Activated CD4-positive, CD25-positive, alpha-beta regulatory T cell treated with anti-CD3 and anti-CD28 coated beads, Interleukin-2, amount 50 U/mL, for 16 hours (primary cell): ENCODE results near the gene SETBP1.

ENCODE experiments used
- DNase-seq: peaks from one replicate; pipeline ENCODE4 v3.0.0-alpha.2; 2020; ENCODE audit warnings: low read depth, low spot score

Gene SETBP1

DNA sequence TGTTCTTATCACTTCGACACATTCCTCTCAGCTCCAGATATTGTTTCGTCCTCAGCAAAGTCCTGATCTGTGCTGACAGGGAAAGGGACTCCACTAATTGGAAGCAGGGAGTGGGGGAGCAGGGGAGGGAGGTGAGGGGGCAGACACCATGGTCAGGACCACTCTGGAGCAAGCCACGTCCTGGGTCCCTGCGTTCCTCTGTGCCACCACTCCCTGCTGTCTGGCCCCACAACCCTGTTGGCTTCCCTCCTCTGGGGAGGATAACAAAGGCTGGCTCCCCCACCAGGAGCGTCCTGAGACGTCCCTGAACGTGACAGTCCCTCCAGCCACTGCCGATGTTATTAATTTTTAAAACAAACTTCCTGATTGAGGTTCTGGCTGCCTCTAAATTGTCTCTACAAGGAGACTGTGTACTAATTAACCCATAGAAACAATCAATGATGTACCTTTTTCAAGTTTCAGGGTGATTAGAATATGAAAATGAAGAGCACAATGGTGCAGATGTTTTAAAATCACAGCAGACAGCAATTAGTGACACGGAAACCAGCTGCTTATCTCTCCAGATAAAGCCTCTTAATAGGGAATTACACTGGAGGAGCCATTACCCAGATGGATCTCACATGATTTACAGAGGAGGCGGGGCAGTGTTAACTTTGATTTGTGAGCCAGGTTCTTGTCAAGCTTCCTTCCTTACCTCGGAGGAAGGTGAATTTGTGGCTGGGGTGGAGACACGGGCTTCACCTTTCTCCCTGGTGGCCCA lies 257.5 kb downstream of the SETBP1 start:
- DNase-seq = no peak

DNA sequence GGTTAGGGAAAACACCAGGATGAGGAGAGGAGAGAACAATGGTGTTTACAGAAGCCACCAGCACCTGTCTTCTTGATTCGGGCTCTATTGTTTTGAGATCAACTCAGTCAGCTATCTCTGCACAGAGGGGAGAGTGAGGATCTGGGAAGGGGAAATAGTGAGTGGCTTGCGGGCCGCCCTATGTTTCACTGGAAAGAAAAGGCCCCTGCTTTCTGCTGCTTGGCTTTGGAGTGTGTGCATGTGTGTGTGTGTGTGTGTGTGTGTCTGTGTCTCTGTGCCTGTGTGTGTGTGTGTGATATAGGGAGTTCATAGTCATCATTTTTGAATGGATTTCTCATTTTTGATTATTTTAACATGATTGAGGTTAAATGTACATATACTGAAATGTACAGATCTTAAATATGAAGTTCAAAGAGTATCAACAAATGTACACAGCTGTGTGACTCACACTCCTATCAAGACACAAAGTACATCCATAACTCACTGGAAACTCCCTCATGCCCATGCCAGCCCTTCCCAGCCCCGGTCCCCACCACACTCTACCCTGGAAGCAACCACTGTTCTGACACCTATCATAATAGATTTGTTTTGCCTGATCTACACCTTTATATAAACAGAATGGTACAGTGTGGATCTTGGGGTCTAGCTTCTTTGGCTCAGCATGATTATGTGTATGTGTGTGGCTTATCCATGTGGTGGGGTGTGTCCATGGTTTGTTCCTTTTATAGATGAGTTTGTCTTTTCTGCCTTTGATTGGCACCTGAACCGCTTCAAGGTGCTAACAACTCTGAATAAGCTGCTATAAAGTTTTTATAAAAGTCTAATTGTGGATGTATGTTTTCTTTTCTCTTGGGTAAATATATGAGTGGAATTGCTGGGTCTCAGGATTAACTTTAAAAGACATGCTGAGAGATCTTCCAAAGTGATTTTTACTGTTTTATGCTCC lies 258.3 kb downstream of the SETBP1 start:
- DNase-seq = no peak

DNA sequence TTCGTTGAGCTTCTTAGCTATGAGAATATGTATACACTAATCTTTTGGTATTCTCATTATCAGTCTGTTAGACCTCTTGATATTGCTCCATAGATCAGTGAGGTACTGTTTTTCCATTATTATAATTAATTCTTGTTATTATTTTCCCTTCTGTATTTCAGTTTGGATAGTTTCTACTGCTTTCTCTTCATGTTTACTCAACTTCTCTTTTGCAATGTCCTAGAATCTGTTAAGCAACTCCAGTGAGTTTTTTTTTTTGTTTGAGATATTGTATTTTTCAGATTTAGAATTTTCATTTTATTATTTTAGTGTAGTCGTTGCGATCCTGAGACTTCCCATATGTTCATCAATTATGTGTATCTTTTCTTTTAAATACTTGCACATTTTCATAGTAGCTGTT lies 260.8 kb downstream of the SETBP1 start:
- no peak for DNase-seq

DNA sequence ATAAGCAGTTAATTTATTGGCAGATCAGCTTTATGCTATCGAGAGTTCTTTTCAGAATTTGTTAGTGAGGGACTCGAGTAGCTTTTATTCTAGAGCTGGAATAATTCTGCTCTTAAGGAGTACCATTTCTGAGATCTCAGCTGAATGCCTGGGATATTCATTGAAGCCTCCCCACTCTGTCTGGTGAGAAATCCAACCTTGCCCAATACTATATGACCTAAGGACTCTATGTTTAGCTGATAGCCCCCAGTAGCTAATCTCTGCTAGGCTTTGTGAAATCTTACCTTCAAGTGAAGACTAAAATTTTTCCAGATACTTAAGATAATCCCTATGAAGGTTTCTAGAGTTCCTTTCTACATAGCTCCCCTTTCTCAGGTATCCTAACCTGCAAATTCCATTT lies 261.4 kb downstream of the SETBP1 start:
- no peak for DNase-seq

DNA sequence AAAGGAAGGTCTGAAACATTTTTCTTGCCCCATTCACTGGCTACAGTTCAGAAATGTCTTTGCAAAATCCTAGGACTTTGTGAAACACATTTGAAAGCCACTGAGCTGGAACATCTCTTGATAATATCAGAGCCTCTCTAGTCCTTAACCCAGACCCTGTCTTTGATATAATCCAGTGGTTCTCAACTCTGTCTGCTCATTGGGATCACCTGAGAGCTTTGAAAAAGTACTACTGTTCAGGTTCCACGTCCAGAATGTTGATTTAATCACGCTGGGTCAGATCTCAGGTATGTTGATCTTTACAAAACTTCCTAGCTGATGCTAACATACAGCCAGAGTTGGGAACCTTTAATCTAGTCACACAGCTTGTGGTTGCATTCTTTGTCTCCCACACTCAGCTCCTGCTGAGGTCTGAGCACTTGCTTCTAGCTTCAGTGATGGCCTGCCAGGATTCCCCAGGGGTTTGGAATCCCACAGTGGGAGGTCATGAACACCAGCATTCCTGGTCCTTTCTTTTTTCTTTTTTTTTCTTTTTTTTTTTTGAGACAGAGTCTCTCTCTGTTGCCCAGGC lies 262.7 kb downstream of the SETBP1 start:
- DNase-seq = no peak

DNA sequence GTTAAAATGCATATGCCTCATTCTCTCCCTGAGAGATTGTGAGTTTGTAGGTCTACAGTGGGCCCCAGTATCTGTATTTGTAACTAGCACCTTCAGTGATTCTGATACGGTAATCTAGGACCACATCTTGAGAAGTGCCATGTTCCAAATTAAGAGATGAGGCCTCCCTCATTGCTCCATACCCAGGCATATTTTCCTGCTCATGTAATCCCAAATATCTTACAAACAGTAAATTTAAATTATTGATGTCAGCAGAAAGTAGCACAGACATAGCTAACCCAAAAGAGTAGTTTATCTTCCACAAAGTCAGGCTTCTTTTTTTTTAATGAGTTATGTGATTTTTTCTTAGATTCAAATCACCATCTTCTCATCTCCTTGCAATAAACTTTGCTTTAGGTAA lies 263.8 kb downstream of the SETBP1 start:
- DNase-seq = no peak

DNA sequence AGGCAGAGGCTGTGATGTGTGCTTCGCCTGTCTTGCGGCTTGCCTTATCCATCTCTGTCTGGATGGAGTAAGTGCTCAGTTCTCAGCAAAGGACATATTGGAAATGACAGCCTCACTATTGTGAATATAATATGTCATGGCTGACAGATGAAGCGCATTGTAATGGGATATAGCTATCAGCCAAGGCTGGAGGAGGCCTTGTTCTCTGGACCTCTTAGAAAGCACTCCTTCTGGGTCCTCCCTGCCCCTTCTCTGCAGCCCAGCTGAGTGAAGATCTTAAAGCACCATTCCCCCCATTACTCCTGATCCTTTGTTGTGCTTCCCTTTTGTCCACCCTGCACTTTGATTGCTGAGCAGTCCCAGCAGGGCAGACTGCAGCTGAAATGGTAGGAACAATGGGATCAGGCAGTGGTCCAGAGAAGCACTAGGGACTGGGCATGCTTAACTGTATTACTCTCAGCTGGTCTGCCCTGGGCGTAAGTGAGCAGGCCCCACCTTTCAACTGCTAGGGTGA lies 265.3 kb downstream of the SETBP1 start:
- DNase-seq = no peak

DNA sequence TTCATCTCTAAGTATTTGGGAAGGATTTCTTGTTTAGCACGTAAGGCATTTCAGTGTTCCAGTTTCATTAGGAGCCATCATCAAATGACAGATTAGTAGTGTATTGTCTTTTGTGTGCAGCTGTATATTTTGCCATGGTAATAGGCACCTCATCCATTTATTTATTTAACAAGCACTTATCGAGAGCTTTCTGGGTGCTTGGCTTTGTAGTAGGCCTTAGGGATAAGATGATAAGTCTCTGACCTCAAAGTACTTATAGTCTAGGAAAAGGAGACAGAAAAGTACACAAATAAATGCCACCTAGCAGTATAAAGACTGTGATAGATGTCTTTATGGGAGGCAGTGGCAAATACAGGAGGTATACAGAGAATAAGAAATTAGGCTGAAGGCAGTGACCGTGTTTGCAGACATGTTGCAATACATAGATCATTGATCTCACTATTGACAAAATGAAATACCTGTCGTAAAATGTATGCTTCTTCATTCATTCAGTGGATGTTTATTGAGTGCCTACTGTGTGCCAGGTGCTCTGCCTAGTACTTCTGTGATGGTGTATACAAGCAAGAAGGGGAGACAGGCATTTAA lies 265.9 kb downstream of the SETBP1 start:
- no peak for DNase-seq

DNA sequence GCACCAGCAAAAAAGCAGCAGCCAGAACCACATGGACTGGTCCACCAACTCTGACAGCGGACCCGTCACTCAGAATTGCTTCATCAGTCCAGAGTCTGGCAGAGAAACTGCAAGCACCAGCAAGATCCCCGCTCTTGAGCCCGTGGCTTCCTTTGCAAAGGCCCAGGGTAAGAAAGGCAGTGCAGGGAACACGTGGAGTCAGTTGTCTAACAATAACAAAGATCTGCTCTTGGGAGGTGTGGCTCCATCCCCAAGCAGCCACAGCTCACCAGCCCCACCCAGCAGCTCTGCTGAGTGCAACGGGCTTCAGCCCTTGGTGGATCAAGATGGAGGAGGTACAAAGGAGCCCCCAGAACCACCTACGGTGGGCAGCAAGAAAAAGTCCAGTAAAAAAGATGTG lies 269.3 kb downstream of the SETBP1 start:
- no peak for DNase-seq

DNA sequence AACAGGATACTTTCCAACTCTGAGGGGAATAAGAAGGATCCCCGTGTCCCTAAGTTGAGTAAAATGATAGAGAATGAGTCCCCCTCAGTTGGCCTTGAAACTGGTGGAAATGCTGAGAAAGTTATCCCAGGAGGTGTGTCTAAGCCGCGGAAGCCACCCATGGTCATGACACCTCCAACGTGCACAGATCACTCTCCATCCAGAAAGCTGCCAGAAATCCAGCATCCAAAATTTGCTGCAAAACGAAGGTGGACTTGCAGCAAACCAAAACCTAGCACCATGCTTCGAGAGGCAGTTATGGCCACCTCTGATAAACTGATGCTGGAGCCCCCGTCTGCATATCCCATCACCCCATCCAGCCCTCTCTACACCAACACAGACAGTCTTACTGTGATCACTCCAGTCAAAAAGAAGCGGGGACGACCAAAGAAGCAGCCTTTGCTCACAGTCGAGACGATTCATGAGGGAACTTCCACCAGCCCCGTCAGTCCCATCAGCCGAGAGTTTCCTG lies 270.1 kb downstream of the SETBP1 start:
- DNase-seq = no peak

DNA sequence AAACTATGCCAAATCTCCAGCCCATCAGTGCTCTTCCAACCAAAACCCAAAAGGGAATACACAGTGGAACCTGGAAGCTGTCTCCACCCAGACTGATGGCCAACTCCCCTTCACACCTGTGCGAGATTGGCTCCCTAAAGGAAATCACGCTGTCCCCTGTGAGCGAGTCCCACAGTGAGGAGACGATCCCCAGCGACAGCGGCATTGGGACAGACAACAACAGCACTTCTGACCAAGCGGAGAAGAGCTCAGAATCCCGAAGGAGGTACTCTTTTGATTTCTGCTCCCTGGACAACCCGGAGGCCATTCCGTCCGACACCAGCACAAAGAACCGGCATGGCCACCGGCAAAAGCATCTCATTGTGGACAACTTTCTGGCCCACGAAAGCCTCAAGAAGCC lies 271.1 kb downstream of the SETBP1 start:
- DNase-seq = no peak

DNA sequence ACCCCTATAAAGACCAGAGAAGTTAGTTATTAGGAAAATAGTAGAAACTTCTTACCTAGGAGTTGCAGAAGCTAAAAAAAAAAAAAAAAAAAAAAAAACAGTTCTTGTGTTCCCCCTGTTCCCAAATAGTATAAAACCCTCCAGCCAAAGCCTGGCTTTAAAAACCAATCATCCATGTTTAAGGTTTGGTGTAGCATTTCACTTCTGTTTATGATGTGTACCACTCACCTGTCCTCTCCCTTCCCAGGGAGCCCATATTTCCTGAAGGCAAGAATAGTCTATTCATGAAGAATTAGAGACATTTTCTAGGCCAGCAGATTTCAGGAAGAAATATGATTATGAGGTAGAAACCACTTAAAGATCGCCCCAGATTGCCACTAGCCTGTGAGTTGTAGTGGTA lies 273.6 kb downstream of the SETBP1 start:
- DNase-seq = no peak

DNA sequence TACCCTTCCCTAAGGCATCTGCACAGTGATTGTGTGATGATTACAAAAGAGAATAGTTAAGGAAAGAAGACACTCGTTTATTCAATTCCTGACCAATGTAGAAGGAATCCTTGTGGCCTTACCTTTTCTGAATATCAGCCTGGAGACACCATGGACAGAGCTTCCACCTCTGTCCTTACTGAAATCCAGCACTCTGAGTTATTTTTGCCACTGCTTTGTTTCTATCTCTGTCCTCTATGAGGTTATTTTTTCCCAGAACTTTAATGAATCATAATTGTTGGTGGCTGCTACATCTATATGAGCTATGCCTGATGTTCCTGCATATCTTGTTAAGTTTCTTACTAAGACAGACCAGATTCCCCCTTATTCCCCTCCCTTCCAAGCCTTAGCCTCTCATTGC lies 275.1 kb downstream of the SETBP1 start:
- DNase-seq = no peak

DNA sequence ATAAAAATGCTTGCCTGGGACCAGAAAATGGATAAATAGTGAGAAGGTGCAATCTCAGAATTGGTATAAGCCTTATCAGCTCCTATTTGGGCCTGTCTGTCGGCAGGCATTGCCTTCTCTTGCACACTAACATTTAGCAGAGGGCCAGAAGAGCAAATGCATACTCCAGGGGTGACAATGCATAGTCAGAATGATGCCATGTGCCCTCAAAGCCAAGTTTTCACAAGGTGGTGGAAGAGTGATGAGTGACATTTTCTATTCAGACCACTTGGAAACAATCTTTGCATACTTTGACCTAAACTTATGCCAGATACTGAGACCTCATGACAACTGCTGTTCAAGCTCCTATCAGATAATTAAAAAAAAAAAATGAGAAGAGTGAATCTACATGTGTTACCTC lies 276.3 kb downstream of the SETBP1 start:
- no peak for DNase-seq

DNA sequence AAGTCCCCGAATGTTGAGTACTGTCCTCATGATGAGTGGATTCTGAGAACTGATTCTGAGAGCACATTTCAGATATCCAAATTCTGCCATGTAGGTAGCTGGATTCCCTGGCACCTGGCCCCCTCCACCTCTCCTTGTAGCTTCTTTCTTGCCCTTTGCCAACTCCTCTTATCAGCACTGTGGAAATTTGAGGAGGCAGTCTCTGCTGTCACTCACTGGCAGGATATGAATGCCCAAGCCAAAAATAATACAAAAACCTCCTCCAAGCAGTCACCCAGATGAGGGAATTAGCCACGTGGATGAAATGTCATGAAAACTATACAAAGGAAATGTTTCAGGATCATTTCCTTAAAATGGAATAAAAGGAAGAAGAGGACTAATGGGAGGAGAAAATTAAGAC lies 276.8 kb downstream of the SETBP1 start:
- no peak for DNase-seq

DNA sequence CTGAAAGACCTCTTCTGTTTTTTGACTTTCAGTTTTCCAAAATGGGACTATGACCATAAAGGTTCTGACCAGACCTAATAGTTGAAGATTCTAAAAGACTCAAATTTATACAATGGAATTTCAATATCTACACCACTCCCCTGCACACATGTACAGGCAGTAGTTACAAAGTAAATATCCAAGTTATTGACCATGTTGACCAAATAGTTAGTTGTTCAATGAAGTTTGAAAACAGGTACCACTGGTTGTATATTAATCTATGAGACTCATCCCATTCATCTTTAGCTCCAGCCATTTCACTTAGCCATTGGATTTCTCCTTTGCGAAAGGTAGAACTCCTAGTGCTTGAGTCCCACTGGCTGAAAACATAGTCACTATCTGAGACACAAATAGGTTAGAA lies 277.4 kb downstream of the SETBP1 start:
- no peak for DNase-seq

DNA sequence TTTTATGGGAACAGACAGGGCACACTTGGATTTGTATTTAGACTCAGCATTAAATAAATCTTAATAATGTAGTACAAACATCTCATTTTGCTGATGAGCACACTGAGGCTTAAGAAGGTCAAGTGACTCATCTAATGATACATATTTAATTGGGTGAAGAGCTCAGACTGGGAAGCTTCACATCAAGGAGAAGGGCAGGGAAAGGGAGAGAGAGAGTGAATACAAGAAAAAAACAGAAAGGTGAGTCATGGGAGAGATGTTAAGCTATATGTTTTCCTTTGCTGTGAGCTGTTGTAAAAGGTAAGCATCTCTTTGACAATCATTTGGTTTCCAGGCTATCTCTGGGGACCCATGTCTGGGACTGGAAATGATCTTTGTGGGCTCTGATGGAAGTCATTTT lies 277.8 kb downstream of the SETBP1 start:
- no peak for DNase-seq

DNA sequence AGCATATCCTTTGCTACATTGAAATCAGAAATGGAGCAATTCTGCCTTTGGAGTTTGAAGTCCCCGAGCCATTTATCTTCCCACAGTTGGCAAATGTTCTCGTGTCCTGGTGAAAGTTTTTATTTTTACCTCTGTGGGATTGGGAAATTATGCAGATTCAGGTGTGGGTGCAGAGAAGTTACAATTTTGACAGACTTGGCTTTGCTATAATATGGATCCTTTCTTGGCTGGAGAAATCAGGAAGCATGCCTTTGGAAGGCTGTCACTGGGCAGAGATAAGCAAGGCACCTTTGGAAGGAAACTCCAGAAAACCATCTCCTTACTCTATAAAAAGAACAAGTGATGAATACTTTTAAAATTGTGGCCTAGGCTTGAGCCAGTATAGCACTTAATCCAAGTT lies 278.3 kb downstream of the SETBP1 start:
- no peak for DNase-seq

DNA sequence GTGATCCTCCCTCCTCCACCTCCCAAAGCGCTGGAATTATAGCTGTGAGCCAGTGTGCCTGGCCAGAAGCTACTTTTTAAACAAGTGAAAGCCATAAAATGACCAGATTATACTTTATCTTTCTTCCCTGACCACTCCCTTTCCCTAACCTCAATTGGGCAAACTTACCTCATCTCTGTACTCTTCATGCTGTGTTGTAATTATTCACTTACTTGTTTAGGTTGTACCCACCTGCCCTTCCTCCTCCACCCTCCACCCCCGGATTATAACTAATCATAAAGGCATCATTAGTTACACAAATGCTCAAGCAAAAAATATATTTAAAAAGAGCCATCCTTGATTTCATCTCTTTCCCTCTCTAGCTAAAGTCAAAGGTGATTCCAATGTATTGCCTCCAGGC lies 279.9 kb downstream of the SETBP1 start:
- no peak for DNase-seq

DNA sequence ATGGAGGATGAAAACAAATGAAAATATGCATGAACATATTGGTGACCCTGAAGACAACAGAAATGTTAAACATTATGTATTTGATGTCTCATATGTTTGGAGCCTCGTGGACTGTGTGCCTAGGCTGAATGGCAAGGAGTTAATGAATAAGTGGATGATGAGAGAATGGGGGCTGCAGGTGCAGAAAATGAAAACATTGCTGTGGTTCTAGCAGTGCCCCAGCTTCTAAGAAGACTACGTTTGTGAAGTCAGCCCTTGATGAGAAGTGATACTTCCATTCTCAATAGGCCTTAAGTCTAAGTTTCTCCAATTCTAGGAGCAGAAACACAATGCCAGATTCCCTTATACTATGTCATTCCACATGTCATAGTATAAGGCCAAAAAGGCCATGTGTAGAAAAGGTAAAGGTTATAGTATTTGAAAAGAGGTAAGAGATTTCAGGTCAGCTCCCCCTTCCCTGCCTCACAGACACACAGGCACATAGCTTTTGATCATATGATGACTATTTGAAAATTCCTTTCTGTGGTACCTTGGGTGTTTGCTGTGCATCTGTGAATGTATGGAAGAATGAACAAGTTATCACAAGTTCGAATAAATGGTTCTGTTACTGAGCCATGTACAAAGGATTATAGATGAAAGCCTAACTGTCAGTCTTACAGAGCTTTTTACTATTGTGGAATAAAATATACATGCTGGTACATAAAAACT lies 280.8 kb downstream of the SETBP1 start:
- DNase-seq = no peak

DNA sequence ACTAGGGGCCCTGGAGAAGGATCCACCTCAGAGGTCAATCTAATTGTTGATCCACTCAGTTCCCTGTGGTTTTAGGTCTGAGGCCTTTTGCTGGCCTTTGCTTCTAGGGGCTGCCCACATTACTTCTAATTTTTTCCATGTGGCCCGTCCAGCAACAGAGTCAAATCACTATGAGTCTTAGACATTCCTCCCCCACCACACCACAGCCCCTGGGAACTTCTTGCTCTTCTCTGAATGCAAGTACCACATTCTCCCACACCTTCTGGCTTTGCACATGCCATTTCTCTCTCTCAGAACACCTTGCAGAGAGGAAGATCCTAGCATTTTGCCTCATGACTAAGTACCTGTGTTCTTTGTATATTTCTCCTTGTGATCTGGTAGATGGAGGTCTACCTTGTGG lies 286.9 kb downstream of the SETBP1 start:
- DNase-seq = no peak
